SK-N-MC (cell line): ENCODE results near the gene TICAM2.

Experiments used
- DNase-seq: peaks from one replicate; pipeline ENCODE4 v3.0.0-alpha.2; 2011; ENCODE audit warnings: low read depth, low spot score
- H3K27ac ChIP-seq: fragments of 200-600 bp; sonication (generic); 2 replicates; pipeline ENCODE4 v1.5.1; 2016; ENCODE audit warnings: mixed run types
- H3K36me3 ChIP-seq: fragments of 200-600 bp; sonication (generic); 2 replicates; pipeline ENCODE4 v1.6.1; 2017; ENCODE audit warnings: antibody characterized with exemption, low read length, mixed read lengths; ENCODE audit not compliant: insufficient read depth
- H3K4me3 ChIP-seq: fragments of 200-600 bp; sonication (generic); 2 replicates; pipeline ENCODE4 v1.5.1; 2016
- H3K9ac ChIP-seq: fragments of 200-600 bp; sonication (generic); 2 replicates; pipeline ENCODE4 v1.8.0; 2017; ENCODE audit warnings: mixed run types, mixed read lengths; ENCODE audit not compliant: insufficient read length
- H3K9me3 ChIP-seq: fragments of 200-600 bp; sonication (generic); 2 replicates; pipeline ENCODE4 v1.6.1; 2017; ENCODE audit warnings: low read depth, mild to moderate bottlenecking, antibody characterized with exemption, low read length, moderate library complexity, mixed read lengths
- EZH2 ChIP-seq: fragments of 200-600 bp; sonication (generic); IDR thresholded peaks from one replicate; pipeline ENCODE4 v1.6.1; 2017; ENCODE audit warnings: antibody characterized with exemption
- FOXP2 ChIP-seq: optimal IDR thresholded peaks from 2 replicates; pipeline ENCODE3; 2011; ENCODE audit warnings: mild to moderate bottlenecking, moderate library complexity; ENCODE audit not compliant: insufficient read depth; ENCODE audit errors: extremely low read length, control extremely low read depth
- POLR2AphosphoS5 ChIP-seq: IDR thresholded peaks from 2 replicates; pipeline ENCODE4 v1.6.1; 2012; ENCODE audit warnings: mild to moderate bottlenecking, low read depth, low read length, borderline replicate concordance

The TICAM2 gene

DNA sequence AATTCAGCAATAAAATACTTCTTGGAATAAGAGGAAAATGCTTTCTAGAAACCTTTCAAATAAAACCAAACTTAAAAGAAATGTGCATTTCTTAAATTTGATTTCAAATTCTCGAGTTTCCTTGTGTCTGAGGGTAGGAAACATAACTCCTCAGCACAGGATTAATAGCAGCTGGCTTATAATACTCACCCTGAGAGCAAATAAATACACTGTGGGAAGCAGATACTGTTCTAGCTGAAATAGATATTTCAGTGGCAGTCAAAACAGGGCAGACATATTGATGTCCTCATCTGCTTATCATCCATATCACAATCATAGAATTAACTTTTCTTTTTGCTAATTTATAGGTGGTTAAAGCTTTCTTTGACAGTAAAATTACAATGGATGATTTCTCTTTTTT, 33.6 kb downstream of the TICAM2 start:
- no peak overlapping the region for H3K9ac ChIP-seq

GRCh38 chr5:115565233-115565632, 37.0 kb downstream of the TICAM2 start:
- Histone ChIP-seq H3K27ac (peak overlapping the region; percentile 56), H3K4me3 (no peak overlapping the region), H3K9me3 (no peaks in the 10 kb centered on the region), H3K36me3 (no peaks in the 10 kb centered on the region), H3K9ac (no peak overlapping the region)
- no peak for DNase-seq
- TF ChIP-seq FOXP2 (no peak), EZH2 (no peak), POLR2AphosphoS5 (no peak)

More for the DNA sequence above, 33.6 kb downstream of the TICAM2 start:
- H3K27ac ChIP-seq, result no peak overlapping the region
- no peaks in the 10 kb centered on the region for H3K36me3 ChIP-seq
- no peak overlapping the region for H3K4me3 ChIP-seq
- no peak for TF ChIP-seq POLR2AphosphoS5
- TF ChIP-seq EZH2, result no peak
- TF ChIP-seq FOXP2, result no peak
- DNase-seq, result no peak
- H3K9me3 ChIP-seq, result no peaks in the 10 kb centered on the region

GRCh38 chr5:115561176-115561575, 41.1 kb downstream of the TICAM2 start:
- Histone ChIP-seq H3K9ac (no peak overlapping the region), H3K36me3 (no peaks in the 10 kb centered on the region), H3K9me3 (no peaks in the 10 kb centered on the region), H3K4me3 (no peak overlapping the region), H3K27ac (no peak overlapping the region)
- DNase-seq, result no peak
- TF ChIP-seq POLR2AphosphoS5, result no peak
- no peak for TF ChIP-seq EZH2
- TF ChIP-seq FOXP2, result no peak

- no peak for DNase-seq
- TF ChIP-seq FOXP2, result no peak
- TF ChIP-seq POLR2AphosphoS5, result no peak
- no peak for TF ChIP-seq EZH2
- Histone ChIP-seq H3K9me3 (no peaks in the 10 kb centered on the region), H3K9ac (no peak overlapping the region), H3K36me3 (no peaks in the 10 kb centered on the region), H3K27ac (no peak overlapping the region), H3K4me3 (no peak overlapping the region)
These were observed 42.8 kb downstream of the TICAM2 start for GRCh38 chr5:115559524-115559923.

- Histone ChIP-seq H3K4me3 (no peak overlapping the region), H3K9ac (no peak overlapping the region), H3K27ac (no peak overlapping the region), H3K9me3 (no peaks in the 10 kb centered on the region), H3K36me3 (no peaks in the 10 kb centered on the region)
- no peak for TF ChIP-seq EZH2
- no peak for TF ChIP-seq POLR2AphosphoS5
- no peak for DNase-seq
These were observed 43.8 kb downstream of the TICAM2 start for GRCh38 chr5:115558388-115558956.

DNA sequence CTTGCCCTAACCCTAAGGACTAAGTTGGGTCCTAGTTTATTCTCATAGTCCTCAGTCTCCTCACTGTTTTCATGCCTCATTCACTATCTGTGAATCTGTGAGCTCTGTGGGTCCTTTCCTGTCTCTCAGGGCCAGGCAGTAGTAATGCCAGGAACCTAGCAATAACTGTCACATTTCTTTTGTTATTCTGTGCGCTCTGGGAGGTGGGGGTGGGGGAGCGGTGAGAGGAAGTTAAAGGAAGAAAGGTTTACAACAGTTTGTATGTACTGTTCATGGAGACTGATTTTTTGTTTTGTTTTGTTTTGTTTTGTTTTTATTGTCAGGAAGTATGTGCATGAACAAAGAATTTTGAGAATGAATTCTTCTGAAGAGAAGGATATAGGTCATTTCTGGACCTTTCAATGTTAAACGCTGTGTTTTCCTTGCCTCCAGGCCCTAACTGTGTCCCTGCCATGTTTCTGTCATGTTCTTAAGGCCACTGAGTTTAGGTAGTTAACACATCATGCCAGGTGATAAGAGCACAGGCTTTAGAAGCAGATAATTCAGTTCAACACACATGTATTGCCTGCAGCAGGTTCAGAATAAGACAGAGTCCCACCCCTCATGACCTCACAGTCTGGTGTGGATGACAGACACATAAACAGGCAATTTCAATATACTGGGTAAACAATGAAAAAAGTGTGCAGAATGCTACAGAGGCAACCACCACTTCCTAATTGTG, 44.5 kb downstream of the TICAM2 start:
- no peak for DNase-seq
- no peak overlapping the region for H3K27ac ChIP-seq
- H3K9me3 ChIP-seq, result no peaks in the 10 kb centered on the region
- no peaks in the 10 kb centered on the region for H3K36me3 ChIP-seq
- no peak for TF ChIP-seq EZH2
- TF ChIP-seq FOXP2, result no peak
- no peak for TF ChIP-seq POLR2AphosphoS5
- H3K9ac ChIP-seq, result no peak overlapping the region
- H3K4me3 ChIP-seq, result no peak overlapping the region

DNA sequence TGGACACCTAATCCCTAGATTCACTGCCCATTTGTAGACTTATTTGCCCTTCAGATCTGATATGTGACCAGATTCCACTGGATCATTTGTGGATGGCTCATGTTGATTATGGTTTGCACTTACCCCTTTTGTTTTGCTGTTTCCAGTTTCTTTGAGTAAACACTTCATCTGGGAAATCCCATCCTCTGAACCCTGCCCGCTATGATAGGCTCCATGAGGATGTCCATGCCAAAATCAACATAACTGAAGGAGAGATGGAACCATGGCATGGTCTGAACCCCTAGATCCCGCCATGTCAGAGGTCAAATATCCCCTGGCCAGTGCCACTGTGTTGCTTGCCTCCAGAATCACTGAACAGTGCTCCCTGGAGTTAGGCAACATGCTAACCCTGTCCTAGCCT, 46.0 kb downstream of the TICAM2 start:
- H3K9ac ChIP-seq, result no peak overlapping the region
- no peak for TF ChIP-seq FOXP2
- TF ChIP-seq EZH2, result no peak
- no peaks in the 10 kb centered on the region for H3K36me3 ChIP-seq
- H3K27ac ChIP-seq, result no peak overlapping the region
- no peak overlapping the region for H3K4me3 ChIP-seq
- no peaks in the 10 kb centered on the region for H3K9me3 ChIP-seq
- no peak for DNase-seq

GRCh38 chr5:115555084-115555633, 47.1 kb downstream of the TICAM2 start:
- Histone ChIP-seq H3K9me3 (no peaks in the 10 kb centered on the region), H3K9ac (no peak overlapping the region), H3K27ac (no peak overlapping the region), H3K4me3 (no peak overlapping the region), H3K36me3 (no peaks in the 10 kb centered on the region)
- no peak for DNase-seq
- no peak for TF ChIP-seq POLR2AphosphoS5
- TF ChIP-seq EZH2, result no peak
- no peak for TF ChIP-seq FOXP2

DNA sequence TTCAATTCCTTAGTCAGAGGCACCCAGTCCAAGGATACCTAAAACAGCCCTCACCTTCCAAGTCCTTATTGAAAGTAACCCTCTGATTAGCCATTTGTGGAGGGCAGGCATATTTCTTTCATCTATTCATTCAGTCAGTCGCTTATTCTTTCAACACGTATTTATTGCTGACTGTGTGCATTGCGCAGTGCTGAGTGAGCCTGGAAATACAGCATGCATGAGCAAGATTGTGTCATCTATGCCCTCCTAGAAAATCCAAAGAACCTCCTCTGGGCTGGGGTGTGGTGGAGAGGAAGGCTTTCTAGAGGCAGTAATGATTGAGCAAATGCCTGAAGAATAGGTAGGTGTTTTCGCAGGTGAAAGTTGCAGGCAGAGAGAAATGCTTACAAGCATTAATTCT, 49.2 kb downstream of the TICAM2 start:
- Histone ChIP-seq H3K9me3 (no peaks in the 10 kb centered on the region), H3K4me3 (no peak overlapping the region), H3K27ac (no peak overlapping the region), H3K36me3 (no peaks in the 10 kb centered on the region), H3K9ac (no peak overlapping the region)
- no peak for TF ChIP-seq EZH2
- TF ChIP-seq POLR2AphosphoS5, result no peak
- TF ChIP-seq FOXP2, result no peak
- no peak for DNase-seq
